HUES6 (cell line): Measurements from ENCODE around the gene PRKCD.

Experiments
- H3K27ac ChIP-seq: 2 replicates; pipeline ENCODE4 v1.7.0; 2013; ENCODE audit warnings: low read depth, mild to moderate bottlenecking, low read length, inconsistent platforms
- H3K27me3 ChIP-seq: 2 replicates; pipeline ENCODE4 v1.6.1; 2013; ENCODE audit warnings: low read length; ENCODE audit not compliant: control insufficient read depth, insufficient read depth
- H3K36me3 ChIP-seq: 2 replicates; pipeline ENCODE4 v1.6.1; 2013; ENCODE audit warnings: low read length; ENCODE audit not compliant: control insufficient read depth, insufficient read depth
- H3K4me1 ChIP-seq: 2 replicates; pipeline ENCODE4 v1.6.1; 2013; ENCODE audit warnings: low read length; ENCODE audit not compliant: control insufficient read depth, insufficient read depth
- H3K4me3 ChIP-seq: 2 replicates; pipeline ENCODE4 v1.5.1; 2013; ENCODE audit warnings: low read depth, low read length
- H3K9ac ChIP-seq: one replicate; pipeline ENCODE4 v1.6.1; 2013; ENCODE audit warnings: mild to moderate bottlenecking, low read length
- H3K9me3 ChIP-seq: 2 replicates; pipeline ENCODE4 v1.6.1; 2013; ENCODE audit warnings: low read depth, low read length; ENCODE audit not compliant: control insufficient read depth, insufficient read depth

PRKCD gene

GRCh38 chr3:53160660-53161449 is at the start of gene PRKCD:
PRKCD (plus strand) TSS chr3:53161209; CDS start chr3:53178423, 17,214 bp downstream.
- Histone ChIP-seq H3K4me3 (peak within 1 kb of the TSS; percentile 88), H3K4me1 (peaks cover 39% of the 10 kb centered on the region), H3K9ac (peak within 1 kb of the TSS; percentile 66), H3K27ac (no peak within 1 kb of the TSS), H3K9me3 (no peaks in the 10 kb centered on the region), H3K27me3 (peaks cover 14% of the 10 kb centered on the region), H3K36me3 (no peaks in the 10 kb centered on the region)

GRCh38 chr3:53111822-53112221 is 49.2 kb upstream of the PRKCD start:
- H3K9ac ChIP-seq = no peak overlapping the region
- H3K36me3 ChIP-seq = peaks cover 17% of the 10 kb centered on the region; the same call in 1 of the 2 replicates
- no peaks in the 10 kb centered on the region; the same call in 1 of the 2 replicates for H3K4me1 ChIP-seq
- H3K4me3 ChIP-seq = no peak overlapping the region
- no peak overlapping the region for H3K27ac ChIP-seq
- H3K9me3 ChIP-seq = no peaks in the 10 kb centered on the region
- H3K27me3 ChIP-seq = no peaks in the 10 kb centered on the region

- H3K9me3 ChIP-seq = no peaks in the 10 kb centered on the region
- no peaks in the 10 kb centered on the region; the same call in 1 of the 2 replicates for H3K4me1 ChIP-seq
- H3K4me3 ChIP-seq = no peak overlapping the region
- H3K27ac ChIP-seq = no peak overlapping the region
- H3K27me3 ChIP-seq = no peaks in the 10 kb centered on the region
- peaks cover 32% of the 10 kb centered on the region for H3K36me3 ChIP-seq
- H3K9ac ChIP-seq = no peak overlapping the region
Measured at GRCh38 chr3:53113293-53114010, 47.6 kb upstream of the PRKCD start.

- H3K9ac ChIP-seq = no peak overlapping the region
- H3K4me3 ChIP-seq = no peak overlapping the region
- H3K36me3 ChIP-seq = peaks cover 33% of the 10 kb centered on the region
- H3K27me3 ChIP-seq = no peaks in the 10 kb centered on the region
- no peaks in the 10 kb centered on the region for H3K9me3 ChIP-seq
- H3K27ac ChIP-seq = no peak overlapping the region
- H3K4me1 ChIP-seq = no peaks in the 10 kb centered on the region; the same call in 1 of the 2 replicates
Measured at GRCh38 chr3:53114011-53114400, 47.0 kb upstream of the PRKCD start.

- Histone ChIP-seq H3K36me3 (peaks cover 33% of the 10 kb centered on the region), H3K9ac (no peak overlapping the region), H3K4me1 (no peaks in the 10 kb centered on the region), H3K27me3 (no peaks in the 10 kb centered on the region), H3K9me3 (no peaks in the 10 kb centered on the region), H3K4me3 (no peak overlapping the region), H3K27ac (no peak overlapping the region)
Measured at GRCh38 chr3:53114412-53115074, 46.5 kb upstream of the PRKCD start.

- no peak overlapping the region for H3K27ac ChIP-seq
- no peak overlapping the region for H3K4me3 ChIP-seq
- H3K9ac ChIP-seq = no peak overlapping the region
- H3K9me3 ChIP-seq = no peaks in the 10 kb centered on the region
- H3K4me1 ChIP-seq = no peaks in the 10 kb centered on the region
- H3K36me3 ChIP-seq = peaks cover 53% of the 10 kb centered on the region
- no peaks in the 10 kb centered on the region for H3K27me3 ChIP-seq
Measured at GRCh38 chr3:53116956-53117355, 44.1 kb upstream of the PRKCD start.

GRCh38 chr3:53120336-53120735 is 40.7 kb upstream of the PRKCD start:
- no peaks in the 10 kb centered on the region for H3K27me3 ChIP-seq
- no peak overlapping the region for H3K27ac ChIP-seq
- no peaks in the 10 kb centered on the region for H3K9me3 ChIP-seq
- H3K4me3 ChIP-seq = no peak overlapping the region
- no peak overlapping the region for H3K9ac ChIP-seq
- peaks cover 82% of the 10 kb centered on the region for H3K36me3 ChIP-seq
- H3K4me1 ChIP-seq = no peaks in the 10 kb centered on the region

GRCh38 chr3:53122255-53122932 is 38.6 kb upstream of the PRKCD start:
- Histone ChIP-seq H3K9me3 (no peaks in the 10 kb centered on the region), H3K4me1 (no peaks in the 10 kb centered on the region), H3K4me3 (no peak overlapping the region), H3K27ac (no peak overlapping the region), H3K9ac (no peak overlapping the region), H3K36me3 (peaks cover 82% of the 10 kb centered on the region), H3K27me3 (no peaks in the 10 kb centered on the region)

- Histone ChIP-seq H3K27ac (no peak overlapping the region), H3K4me3 (no peak overlapping the region), H3K36me3 (peaks cover 78% of the 10 kb centered on the region), H3K4me1 (no peaks in the 10 kb centered on the region), H3K27me3 (no peaks in the 10 kb centered on the region), H3K9ac (no peak overlapping the region), H3K9me3 (no peaks in the 10 kb centered on the region)
Measured at GRCh38 chr3:53122933-53123305, 38.1 kb upstream of the PRKCD start.

GRCh38 chr3:53123510-53123909 is 37.5 kb upstream of the PRKCD start:
- Histone ChIP-seq H3K27me3 (no peaks in the 10 kb centered on the region), H3K9me3 (no peaks in the 10 kb centered on the region), H3K4me3 (no peak overlapping the region), H3K36me3 (peaks cover 72% of the 10 kb centered on the region), H3K9ac (no peak overlapping the region), H3K27ac (no peak overlapping the region), H3K4me1 (no peaks in the 10 kb centered on the region)
